C4-2B (cell line): ENCODE data around the gene TMEM52.

Experiments used
- H3K27ac ChIP-seq: fragments of 450-650 bp; 2 replicates; pipeline ENCODE4 v1.5.1; 2017
- ZFX ChIP-seq: fragments of 450-650 bp; IDR thresholded peaks from 2 replicates; pipeline ENCODE4 v1.6.1; 2017
- TF ChIP-seq, protein P1 (sequence below): fragments of 450-650 bp; conservative IDR thresholded peaks from 2 replicates; pipeline ENCODE4 v1.5.1; 2017; ENCODE audit warnings: mild to moderate bottlenecking

TMEM52 gene

GRCh38 chr1:1915911-1916840 is 2.9 kb downstream of the TMEM52 start:
- peak overlapping the region; percentile 9; the same call in 1 of the 2 replicates for H3K27ac ChIP-seq
- no peak for TF ChIP-seq ZFX
- TF ChIP-seq, protein P1, sequence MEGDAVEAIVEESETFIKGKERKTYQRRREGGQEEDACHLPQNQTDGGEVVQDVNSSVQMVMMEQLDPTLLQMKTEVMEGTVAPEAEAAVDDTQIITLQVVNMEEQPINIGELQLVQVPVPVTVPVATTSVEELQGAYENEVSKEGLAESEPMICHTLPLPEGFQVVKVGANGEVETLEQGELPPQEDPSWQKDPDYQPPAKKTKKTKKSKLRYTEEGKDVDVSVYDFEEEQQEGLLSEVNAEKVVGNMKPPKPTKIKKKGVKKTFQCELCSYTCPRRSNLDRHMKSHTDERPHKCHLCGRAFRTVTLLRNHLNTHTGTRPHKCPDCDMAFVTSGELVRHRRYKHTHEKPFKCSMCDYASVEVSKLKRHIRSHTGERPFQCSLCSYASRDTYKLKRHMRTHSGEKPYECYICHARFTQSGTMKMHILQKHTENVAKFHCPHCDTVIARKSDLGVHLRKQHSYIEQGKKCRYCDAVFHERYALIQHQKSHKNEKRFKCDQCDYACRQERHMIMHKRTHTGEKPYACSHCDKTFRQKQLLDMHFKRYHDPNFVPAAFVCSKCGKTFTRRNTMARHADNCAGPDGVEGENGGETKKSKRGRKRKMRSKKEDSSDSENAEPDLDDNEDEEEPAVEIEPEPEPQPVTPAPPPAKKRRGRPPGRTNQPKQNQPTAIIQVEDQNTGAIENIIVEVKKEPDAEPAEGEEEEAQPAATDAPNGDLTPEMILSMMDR, result no peak

GRCh38 chr1:1914971-1915692 is 3.9 kb downstream of the TMEM52 start, which contains the start of gene CALML6:
TSS of gene CALML6 (plus strand) at chr1:1915260. CDS start at chr1:1915281, 21 bp downstream.
- peak within 1 kb of the TSS; percentile 9; the same call in 1 of the 2 replicates for H3K27ac ChIP-seq

DNA sequence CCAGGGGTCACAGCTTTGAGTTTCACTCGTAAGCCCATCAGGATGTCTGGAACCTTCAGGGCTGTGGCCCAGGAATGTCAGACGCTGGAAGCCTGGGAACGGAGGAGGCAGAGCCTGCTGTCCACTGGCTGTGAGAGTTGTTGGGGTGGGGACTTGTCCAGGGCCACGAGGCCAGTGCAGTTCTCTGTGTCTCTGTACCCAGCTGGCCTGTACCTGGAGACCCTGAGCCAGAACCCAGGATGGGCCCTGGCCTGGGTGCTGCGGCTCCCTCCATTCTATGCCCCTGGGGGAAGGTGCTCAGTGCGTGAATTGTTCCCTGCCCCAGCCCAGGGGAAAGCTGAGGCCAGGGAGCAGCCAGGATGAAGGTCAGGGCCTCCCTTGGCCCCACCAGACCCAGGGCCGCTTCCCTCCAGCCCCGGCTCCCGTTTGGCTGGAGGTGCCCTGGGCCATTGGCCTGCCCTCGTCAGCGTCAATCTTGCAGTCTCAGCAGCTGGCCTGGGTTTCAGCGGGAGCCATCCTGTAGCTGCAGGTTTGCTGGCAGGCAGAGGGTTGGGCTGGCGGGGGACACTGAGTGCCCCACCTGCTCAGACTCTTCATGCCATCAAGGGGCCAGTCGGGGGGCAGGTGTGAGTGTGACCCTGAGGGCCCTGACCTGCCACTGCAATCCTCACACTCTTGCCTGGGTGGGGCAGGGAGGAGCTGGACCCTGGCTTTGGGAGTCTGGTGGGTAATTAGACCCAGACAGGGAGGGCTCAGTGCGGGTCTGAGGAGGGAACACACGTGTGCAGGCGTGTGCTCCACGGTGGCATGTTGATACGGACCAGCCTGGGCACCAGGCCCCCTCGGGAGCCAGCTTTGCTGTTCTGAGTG is 4.7 kb downstream of the TMEM52 start:
- TF ChIP-seq ZFX, result no peak
- TF ChIP-seq, protein P1, result no peak
- no peak overlapping the region for H3K27ac ChIP-seq

More at GRCh38 chr1:1914971-1915692, 3.9 kb downstream of the TMEM52 start, which contains the start of gene CALML6:
- TF ChIP-seq, protein P1, result no peak
- no peak for TF ChIP-seq ZFX

- no peak for TF ChIP-seq ZFX
- TF ChIP-seq, protein P1, result no peak
- no peak overlapping the region for H3K27ac ChIP-seq
These were observed 7.6 kb downstream of the TMEM52 start for GRCh38 chr1:1911350-1912041.

DNA sequence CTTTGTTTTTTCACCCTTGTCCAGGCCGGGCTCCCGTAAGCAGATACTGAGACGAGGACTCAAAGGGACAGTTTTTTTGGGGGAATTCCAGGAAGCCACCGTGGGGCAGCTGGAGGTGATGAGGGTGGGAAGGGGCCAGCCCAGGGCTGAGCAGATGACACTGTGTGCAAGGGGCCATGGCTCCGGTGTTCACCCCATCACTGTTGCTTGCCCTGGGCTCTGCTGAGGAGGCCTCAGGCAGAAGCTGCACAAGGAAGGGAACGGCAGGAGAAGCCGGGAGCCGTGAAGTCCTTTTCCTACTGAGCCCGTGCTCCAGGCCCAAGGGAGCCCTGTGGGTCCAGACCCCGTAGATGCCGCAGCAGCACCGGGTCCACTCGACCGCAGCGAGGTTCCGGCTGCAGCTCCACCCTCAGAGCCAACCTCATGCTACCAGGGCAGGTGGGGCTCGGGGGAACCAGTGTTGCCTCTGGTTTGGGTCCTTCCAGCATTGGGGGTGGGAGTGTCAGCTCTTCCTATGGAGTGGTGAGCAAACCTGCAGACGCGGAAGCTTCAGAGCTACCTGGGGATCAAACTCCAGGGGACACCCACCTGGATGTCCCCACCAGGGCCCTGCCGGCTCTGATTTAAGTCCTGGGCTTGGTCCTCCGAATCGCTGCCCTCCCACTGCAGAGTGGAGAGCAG is 8.3 kb downstream of the TMEM52 start:
- H3K27ac ChIP-seq, result no peak overlapping the region; the same call in 1 of the 2 replicates
- TF ChIP-seq, protein P1, result no peak

- TF ChIP-seq ZFX, result no peak
- TF ChIP-seq, protein P1, result no peak
- peak overlapping the region; percentile 86 for H3K27ac ChIP-seq
These were observed 9.0 kb downstream of the TMEM52 start for GRCh38 chr1:1910033-1910465.
